Activated CD8-positive, alpha-beta T cell treated with anti-CD3 and anti-CD28 coated beads, Interleukin-2, amount 10 ng/mL, durations not matched to agents 7 days and 5 days (primary cell): ENCODE measurements around the gene ATM. TPM values are rescaled to one million over a fixed set of nuclear protein-coding genes. Genes with fewer than 3 reads are reported as not detected.

Experiments
- ATAC-seq: fragments of 150-1000 bp; cut with Tn5 transposase; one replicate; pipeline ENCODE4 v1.10.0; 2021; ENCODE audit warnings: moderate library complexity
- CTCF ChIA-PET: fragments of 350-600 bp; sonication (Branson Sonifier 250); formaldehyde crosslinking; loops from one replicate; lab custom pipeline; 2021; ENCODE audit warnings: antibody characterized with exemption; lab: Charles Lee
- POLR2A ChIA-PET: fragments of 350-600 bp; sonication (Branson Sonifier 250); formaldehyde crosslinking; loops from one replicate; lab custom pipeline; 2021; ENCODE audit warnings: antibody characterized with exemption; lab: Charles Lee
- DNase-seq: peaks from one replicate; pipeline ENCODE4 v3.0.0-alpha.2; 2020
- H3K27ac Mint-ChIP-seq: one replicate; pipeline ENCODE4 v1.8.0; 2021; ENCODE audit warnings: mild to moderate bottlenecking, mixed read lengths
- H3K27me3 Mint-ChIP-seq: one replicate; pipeline ENCODE4 v1.8.0; 2021; ENCODE audit warnings: low read depth, mixed read lengths
- H3K36me3 Mint-ChIP-seq: one replicate; pipeline ENCODE4 v1.8.0; 2021; ENCODE audit warnings: low read depth, mixed read lengths
- H3K4me1 Mint-ChIP-seq: one replicate; pipeline ENCODE4 v1.8.0; 2021; ENCODE audit warnings: low read depth, mixed read lengths
- H3K4me3 Mint-ChIP-seq: one replicate; pipeline ENCODE4 v1.8.0; 2021; ENCODE audit warnings: mild to moderate bottlenecking, mixed read lengths
- H3K9me3 Mint-ChIP-seq: one replicate; pipeline ENCODE4 v1.8.0; 2022; ENCODE audit warnings: mixed read lengths; ENCODE audit not compliant: insufficient read depth
- total RNA-seq, 2 experiments: library from RNA; stranded (reverse); gene quantifications; one replicate each; pipeline ENCODE4 v1.2.3, GENCODE V29; 2021

Gene ATM, protein sequence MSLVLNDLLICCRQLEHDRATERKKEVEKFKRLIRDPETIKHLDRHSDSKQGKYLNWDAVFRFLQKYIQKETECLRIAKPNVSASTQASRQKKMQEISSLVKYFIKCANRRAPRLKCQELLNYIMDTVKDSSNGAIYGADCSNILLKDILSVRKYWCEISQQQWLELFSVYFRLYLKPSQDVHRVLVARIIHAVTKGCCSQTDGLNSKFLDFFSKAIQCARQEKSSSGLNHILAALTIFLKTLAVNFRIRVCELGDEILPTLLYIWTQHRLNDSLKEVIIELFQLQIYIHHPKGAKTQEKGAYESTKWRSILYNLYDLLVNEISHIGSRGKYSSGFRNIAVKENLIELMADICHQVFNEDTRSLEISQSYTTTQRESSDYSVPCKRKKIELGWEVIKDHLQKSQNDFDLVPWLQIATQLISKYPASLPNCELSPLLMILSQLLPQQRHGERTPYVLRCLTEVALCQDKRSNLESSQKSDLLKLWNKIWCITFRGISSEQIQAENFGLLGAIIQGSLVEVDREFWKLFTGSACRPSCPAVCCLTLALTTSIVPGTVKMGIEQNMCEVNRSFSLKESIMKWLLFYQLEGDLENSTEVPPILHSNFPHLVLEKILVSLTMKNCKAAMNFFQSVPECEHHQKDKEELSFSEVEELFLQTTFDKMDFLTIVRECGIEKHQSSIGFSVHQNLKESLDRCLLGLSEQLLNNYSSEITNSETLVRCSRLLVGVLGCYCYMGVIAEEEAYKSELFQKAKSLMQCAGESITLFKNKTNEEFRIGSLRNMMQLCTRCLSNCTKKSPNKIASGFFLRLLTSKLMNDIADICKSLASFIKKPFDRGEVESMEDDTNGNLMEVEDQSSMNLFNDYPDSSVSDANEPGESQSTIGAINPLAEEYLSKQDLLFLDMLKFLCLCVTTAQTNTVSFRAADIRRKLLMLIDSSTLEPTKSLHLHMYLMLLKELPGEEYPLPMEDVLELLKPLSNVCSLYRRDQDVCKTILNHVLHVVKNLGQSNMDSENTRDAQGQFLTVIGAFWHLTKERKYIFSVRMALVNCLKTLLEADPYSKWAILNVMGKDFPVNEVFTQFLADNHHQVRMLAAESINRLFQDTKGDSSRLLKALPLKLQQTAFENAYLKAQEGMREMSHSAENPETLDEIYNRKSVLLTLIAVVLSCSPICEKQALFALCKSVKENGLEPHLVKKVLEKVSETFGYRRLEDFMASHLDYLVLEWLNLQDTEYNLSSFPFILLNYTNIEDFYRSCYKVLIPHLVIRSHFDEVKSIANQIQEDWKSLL (N-terminal part only)
- total RNA-seq: 100 to 1,000 TPM; 206 to 214 TPM

DNA sequence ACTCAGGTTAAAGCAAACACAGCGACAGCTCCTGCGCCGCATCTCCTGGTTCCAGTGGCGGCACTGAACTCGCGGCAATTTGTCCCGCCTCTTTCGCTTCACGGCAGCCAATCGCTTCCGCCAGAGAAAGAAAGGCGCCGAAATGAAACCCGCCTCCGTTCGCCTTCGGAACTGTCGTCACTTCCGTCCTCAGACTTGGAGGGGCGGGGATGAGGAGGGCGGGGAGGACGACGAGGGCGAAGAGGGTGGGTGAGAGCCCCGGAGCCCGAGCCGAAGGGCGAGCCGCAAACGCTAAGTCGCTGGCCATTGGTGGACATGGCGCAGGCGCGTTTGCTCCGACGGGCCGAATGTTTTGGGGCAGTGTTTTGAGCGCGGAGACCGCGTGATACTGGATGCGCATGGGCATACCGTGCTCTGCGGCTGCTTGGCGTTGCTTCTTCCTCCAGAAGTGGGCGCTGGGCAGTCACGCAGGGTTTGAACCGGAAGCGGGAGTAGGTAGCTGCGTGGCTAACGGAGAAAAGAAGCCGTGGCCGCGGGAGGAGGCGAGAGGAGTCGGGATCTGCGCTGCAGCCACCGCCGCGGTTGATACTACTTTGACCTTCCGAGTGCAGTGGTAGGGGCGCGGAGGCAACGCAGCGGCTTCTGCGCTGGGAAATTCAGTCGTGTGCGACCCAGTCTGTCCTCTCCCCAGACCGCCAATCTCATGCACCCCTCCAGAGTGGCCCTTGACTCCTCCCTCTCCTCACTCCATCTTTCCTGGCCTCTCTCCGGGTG lies at the start of gene ATM, which contains the start of gene NPAT:
Gene ATM, plus strand, starts transcription at position 494 of the 774 bp plus-strand sequence. CDS start 4,558 bp downstream, outside the sequence.
Gene NPAT, minus strand, starts transcription at position 65 of the 774 bp plus-strand sequence. CDS start 102 bp downstream, outside the sequence.
- ATAC-seq (peak; percentile 86), DNase-seq (peak; percentile 99)
- Mint-ChIP-seq H3K4me1 (peaks cover 39% of the 10 kb centered on the region), H3K36me3 (peaks cover 69% of the 10 kb centered on the region), H3K27me3 (no peaks in the 10 kb centered on the region), H3K9me3 (no peaks in the 10 kb centered on the region), H3K4me3 (no peak within 1 kb of the TSS), H3K27ac (no peak within 1 kb of the TSS)
- ChIA-PET POLR2A (interaction anchor here (0.6 to 9.2 kb wide), 15 partner anchors 8 to 443 kb away, joined by 3 to 375 read pairs (median 4); no protein-coding TSS in a partner anchor), CTCF (interaction anchor here (0.6 to 7.5 kb wide), 17 partner anchors 9 to 442 kb away, joined by 3 to 111 read pairs (median 4); partner anchors contain the start of gene CUL5)

DNA sequence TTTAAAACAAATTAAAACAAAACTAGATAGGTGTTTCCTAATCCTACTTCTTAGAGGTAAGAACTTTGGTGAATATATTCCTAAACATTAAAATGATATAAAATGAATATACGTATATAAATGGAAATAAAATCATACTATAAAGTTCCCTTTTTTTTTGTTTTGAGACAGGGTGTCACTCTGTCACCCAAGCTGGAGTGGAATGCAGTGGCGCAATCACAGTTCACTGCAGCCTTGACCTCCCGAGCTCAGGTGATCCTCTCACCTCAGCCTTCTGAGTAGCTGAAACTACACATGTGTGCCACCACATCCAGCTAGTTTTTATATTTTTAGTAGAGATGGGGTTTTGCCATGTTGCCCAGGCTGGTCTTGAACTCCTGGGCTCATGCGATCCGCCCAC lies 45.3 kb upstream of the ATM start:
- POLR2A ChIA-PET: no interaction called here

DNA sequence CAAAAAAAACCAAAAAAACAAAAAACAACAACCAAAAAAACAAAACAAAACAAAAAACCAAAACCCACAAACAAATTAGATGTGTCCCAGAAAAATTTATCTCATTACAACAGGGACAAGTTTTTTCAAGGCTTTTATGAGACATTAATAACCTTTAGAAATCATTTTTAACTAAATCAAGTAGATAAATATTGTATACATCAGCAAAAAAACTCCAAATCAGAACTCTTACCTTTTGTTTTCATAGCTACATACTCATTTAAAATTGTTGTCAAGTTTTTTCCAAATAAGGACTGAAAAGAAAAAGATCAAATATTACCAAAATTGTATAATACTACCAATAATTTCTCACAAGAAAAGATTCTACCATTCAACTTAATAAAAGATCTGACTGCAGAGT lies 29.1 kb upstream of the ATM start:
- no peak for ATAC-seq
- H3K4me3 Mint-ChIP-seq: no peak overlapping the region
- H3K27me3 Mint-ChIP-seq: no peaks in the 10 kb centered on the region
- peaks cover 52% of the 10 kb centered on the region for H3K36me3 Mint-ChIP-seq
- peak overlapping the region; percentile 28 for H3K27ac Mint-ChIP-seq
- H3K4me1 Mint-ChIP-seq: peaks cover 11% of the 10 kb centered on the region
- POLR2A ChIA-PET: no interaction called here
- DNase-seq: no peak
- CTCF ChIA-PET: interaction anchor here (0.9 to 1.7 kb wide), 2 partner anchors 13 to 29 kb away, joined by 4 to 6 read pairs; partner anchors contain the start of genes ATM and NPAT
- no peaks in the 10 kb centered on the region for H3K9me3 Mint-ChIP-seq

More for the DNA sequence above, 45.3 kb upstream of the ATM start:
- H3K27me3 Mint-ChIP-seq: no peaks in the 10 kb centered on the region
- H3K36me3 Mint-ChIP-seq: peaks cover 69% of the 10 kb centered on the region
- ATAC-seq (no peak), DNase-seq (no peak)
- CTCF ChIA-PET: no interaction called here
- no peaks in the 10 kb centered on the region for H3K4me1 Mint-ChIP-seq
- no peak overlapping the region for H3K27ac Mint-ChIP-seq
- H3K9me3 Mint-ChIP-seq: no peaks in the 10 kb centered on the region
- no peak overlapping the region for H3K4me3 Mint-ChIP-seq

DNA sequence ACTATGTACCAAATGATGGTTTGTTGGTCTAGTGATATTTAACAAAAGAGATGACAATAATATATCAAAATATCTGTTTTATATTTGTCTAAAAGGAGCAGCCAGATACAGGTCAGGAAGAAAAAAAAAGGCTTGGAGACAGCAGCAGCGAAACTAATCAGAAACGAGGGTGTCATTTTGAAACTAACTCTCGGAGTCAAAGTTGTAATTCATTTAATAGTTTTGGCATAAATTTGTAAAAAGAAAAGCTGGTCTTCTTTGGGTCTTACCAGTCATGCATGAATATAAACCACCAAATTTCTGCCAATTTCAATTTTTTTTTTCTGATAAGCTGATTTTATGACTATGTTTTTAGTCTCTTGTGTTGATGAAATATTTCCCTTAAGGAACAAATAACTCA lies 26.0 kb upstream of the ATM start:
- Mint-ChIP-seq H3K27ac (no peak overlapping the region), H3K36me3 (peaks cover 64% of the 10 kb centered on the region), H3K4me1 (peaks cover 36% of the 10 kb centered on the region), H3K4me3 (no peak overlapping the region), H3K9me3 (no peaks in the 10 kb centered on the region), H3K27me3 (no peaks in the 10 kb centered on the region)
- no peak for DNase-seq
- CTCF ChIA-PET: no interaction called here
- ATAC-seq: no peak
- POLR2A ChIA-PET: no interaction called here

DNA sequence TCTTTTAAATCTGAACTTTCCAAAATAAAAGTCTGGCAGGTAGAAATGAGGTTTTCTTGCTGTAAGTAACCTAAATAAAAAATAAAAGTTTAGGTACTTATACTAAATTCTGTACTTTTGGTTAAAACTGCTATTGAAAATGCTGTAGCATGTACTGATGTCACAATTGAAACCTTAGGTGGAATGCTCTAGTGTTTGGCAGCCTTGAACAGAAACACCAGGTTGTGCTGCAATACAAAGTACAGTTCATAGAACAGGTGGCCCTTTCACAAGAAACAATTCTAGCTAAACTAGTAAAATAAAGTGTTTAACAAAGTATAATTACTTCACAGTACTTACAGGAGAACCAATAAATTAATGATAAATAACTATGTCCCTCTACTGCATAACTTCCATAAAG lies 25.5 kb upstream of the ATM start:
- CTCF ChIA-PET: no interaction called here
- Mint-ChIP-seq H3K4me1 (peaks cover 37% of the 10 kb centered on the region), H3K27me3 (no peaks in the 10 kb centered on the region), H3K4me3 (no peak overlapping the region), H3K9me3 (no peaks in the 10 kb centered on the region), H3K27ac (no peak overlapping the region), H3K36me3 (peaks cover 65% of the 10 kb centered on the region)
- ATAC-seq (no peak), DNase-seq (no peak)
- POLR2A ChIA-PET: no interaction called here

DNA sequence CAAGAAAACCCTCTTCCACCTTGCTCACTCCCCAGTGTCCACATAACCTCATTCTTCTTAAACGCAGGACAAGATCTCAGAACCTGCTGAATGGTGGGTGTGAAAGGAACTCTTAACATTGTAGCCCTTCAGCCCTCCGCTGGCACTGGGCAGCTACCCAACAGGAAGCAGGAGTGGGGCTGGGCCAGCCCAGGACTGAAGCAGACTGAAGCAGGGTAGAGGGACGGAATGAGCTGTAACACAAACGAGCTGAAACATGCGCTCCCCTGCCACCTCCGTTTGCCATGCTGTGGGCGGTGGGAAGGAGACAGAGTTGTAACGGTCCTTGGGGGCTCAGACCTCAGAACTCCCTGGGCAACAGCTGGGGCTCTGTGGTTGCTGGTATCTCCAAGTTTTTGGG lies 24.0 kb upstream of the ATM start:
- Mint-ChIP-seq H3K27me3 (no peaks in the 10 kb centered on the region), H3K4me1 (peaks cover 37% of the 10 kb centered on the region), H3K9me3 (peaks cover 2% of the 10 kb centered on the region), H3K36me3 (peaks cover 80% of the 10 kb centered on the region), H3K4me3 (no peak overlapping the region), H3K27ac (peak overlapping the region; percentile 11)
- DNase-seq: no peak
- no peak for ATAC-seq
- POLR2A ChIA-PET: no interaction called here
- CTCF ChIA-PET: interaction anchor here (0.5 kb wide), 1 partner anchor 53 kb away, joined by 4 read pairs; no protein-coding TSS in a partner anchor

DNA sequence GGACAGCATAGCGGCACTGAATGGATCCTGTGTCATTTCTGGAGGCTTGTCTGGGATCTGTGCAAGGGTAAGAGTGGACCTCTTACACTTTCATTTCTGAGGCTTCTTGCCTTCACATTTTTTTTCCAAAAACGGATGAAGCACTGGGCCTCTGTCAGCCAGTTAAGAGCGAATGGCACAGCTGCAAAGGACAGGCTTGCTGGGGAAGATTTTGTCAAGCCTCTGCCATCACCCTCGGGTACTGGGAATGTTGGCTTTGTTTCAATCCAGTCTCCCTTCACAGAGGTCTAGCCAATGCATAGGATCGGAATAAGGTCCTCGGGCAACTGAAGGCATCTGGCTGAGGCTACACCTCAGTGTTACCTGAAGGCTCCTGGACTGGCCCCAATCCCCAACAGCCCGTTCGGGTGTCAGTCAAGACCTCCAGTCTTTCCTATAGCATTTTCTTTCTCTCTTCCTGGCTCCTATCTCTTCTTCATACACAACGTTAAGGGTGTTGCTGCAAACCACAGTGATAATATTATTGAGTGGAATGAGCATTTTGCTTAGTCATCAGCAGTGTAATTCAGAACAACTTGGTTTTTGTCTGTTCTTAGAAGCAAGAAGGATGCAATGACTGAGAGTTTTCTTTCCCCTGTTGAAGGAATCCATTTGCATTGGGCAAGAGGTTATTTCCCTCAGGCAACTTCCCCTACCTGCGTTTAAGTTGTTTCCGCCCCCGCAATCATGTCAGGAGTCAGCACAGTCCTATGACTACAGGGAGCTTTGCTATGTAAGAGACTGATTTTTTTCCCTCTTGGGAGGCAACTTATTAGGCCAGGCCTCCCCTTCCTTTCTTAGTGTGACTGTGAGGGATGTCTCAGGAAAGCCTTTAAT lies 23.2 kb upstream of the ATM start:
- peaks cover 84% of the 10 kb centered on the region for H3K36me3 Mint-ChIP-seq
- CTCF ChIA-PET: interaction anchor here (0.5 kb wide), 1 partner anchor 52 kb away, joined by 4 read pairs; no protein-coding TSS in a partner anchor
- no peak overlapping the region for H3K4me3 Mint-ChIP-seq
- no peak for DNase-seq
- no peaks in the 10 kb centered on the region for H3K27me3 Mint-ChIP-seq
- H3K4me1 Mint-ChIP-seq: peaks cover 35% of the 10 kb centered on the region
- H3K9me3 Mint-ChIP-seq: peaks cover 5% of the 10 kb centered on the region
- ATAC-seq: no peak
- POLR2A ChIA-PET: no interaction called here
- H3K27ac Mint-ChIP-seq: no peak overlapping the region

DNA sequence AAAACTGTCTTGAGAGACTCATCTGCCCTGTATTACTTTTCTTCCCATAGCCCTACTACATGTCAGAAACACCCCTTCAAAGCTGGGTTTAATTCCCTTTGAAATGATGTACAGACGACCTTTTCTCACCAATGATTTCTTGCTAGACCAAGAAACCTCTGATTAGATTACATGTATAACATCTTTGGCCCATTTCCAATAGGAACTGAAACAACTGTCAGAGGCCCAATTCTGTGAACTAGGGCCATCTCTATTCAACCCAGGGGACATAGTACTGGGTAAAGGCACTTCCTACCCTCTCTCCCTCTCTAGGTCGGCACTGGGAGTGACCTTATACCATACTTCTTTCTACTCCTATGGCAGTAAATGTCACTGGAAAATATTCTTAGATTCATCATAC lies 19.8 kb upstream of the ATM start:
- POLR2A ChIA-PET: no interaction called here
- Mint-ChIP-seq H3K9me3 (peaks cover 13% of the 10 kb centered on the region), H3K4me3 (no peak overlapping the region), H3K4me1 (peaks cover 35% of the 10 kb centered on the region), H3K36me3 (peaks cover 91% of the 10 kb centered on the region), H3K27me3 (no peaks in the 10 kb centered on the region), H3K27ac (no peak overlapping the region)
- ATAC-seq (no peak), DNase-seq (no peak)
- CTCF ChIA-PET: no interaction called here

DNA sequence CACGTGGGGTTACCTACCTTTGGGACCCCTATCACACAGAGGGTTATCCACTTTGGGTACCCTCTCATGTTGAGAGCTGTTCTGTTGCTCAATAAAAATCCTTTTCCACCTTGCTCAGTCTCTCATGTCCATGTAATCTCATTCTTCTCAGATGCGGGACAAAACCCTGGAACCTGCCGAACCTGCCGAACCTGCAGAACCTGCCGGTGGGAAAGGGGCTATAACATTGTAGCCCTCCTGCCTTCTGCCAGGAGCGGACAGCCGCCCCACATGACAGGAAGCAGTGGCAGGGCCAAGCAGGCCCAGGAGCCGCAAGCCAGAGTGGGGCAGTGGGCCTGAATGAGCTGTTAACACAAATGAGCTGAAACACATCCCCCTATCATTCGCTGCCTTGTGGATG lies 18.5 kb upstream of the ATM start:
- H3K36me3 Mint-ChIP-seq: peaks cover 92% of the 10 kb centered on the region
- POLR2A ChIA-PET: no interaction called here
- CTCF ChIA-PET: no interaction called here
- no peak for ATAC-seq
- peaks cover 22% of the 10 kb centered on the region for H3K4me1 Mint-ChIP-seq
- peaks cover 13% of the 10 kb centered on the region for H3K9me3 Mint-ChIP-seq
- no peak overlapping the region for H3K4me3 Mint-ChIP-seq
- no peaks in the 10 kb centered on the region for H3K27me3 Mint-ChIP-seq
- H3K27ac Mint-ChIP-seq: no peak overlapping the region
- DNase-seq: no peak

DNA sequence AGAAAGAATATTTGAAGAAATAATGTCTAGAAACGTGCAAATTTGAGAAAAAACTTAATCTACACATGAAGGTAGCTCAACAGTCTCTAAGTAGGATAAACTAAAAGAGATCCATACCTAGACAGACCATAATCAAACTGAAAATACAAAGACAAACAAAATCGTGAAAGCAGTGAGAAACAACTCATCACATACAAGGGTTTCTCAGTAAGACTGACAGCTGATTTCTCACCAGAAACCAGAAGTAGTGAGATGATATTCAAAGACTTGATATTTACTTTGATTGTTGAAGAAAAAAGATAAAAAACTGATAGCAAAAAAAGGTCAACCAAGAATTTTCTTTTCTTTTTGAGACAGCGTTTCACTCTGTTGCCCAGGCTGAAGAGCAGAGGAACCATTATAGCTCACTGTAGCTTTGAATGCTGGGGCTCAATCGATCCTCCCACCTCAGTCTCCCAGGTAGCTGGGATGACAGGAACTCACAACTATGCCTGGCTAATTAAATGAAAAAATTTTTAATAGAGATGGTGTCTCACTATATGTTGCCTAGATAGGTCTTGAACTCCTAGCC lies 17.9 kb upstream of the ATM start:
- no peak for ATAC-seq
- Mint-ChIP-seq H3K27me3 (no peaks in the 10 kb centered on the region), H3K4me1 (peaks cover 18% of the 10 kb centered on the region), H3K36me3 (peaks cover 92% of the 10 kb centered on the region), H3K27ac (no peak overlapping the region), H3K9me3 (peaks cover 13% of the 10 kb centered on the region), H3K4me3 (no peak overlapping the region)
- POLR2A ChIA-PET: no interaction called here
- no peak for DNase-seq
- CTCF ChIA-PET: no interaction called here
